ENCODE data around the gene ITGA3.
"Not testable (repeated sequence)": the region's sequence is repeated elsewhere in the genome, so short reads cannot be mapped to it uniquely, and the experiment has no call there.

ITGA3 gene

DNA sequence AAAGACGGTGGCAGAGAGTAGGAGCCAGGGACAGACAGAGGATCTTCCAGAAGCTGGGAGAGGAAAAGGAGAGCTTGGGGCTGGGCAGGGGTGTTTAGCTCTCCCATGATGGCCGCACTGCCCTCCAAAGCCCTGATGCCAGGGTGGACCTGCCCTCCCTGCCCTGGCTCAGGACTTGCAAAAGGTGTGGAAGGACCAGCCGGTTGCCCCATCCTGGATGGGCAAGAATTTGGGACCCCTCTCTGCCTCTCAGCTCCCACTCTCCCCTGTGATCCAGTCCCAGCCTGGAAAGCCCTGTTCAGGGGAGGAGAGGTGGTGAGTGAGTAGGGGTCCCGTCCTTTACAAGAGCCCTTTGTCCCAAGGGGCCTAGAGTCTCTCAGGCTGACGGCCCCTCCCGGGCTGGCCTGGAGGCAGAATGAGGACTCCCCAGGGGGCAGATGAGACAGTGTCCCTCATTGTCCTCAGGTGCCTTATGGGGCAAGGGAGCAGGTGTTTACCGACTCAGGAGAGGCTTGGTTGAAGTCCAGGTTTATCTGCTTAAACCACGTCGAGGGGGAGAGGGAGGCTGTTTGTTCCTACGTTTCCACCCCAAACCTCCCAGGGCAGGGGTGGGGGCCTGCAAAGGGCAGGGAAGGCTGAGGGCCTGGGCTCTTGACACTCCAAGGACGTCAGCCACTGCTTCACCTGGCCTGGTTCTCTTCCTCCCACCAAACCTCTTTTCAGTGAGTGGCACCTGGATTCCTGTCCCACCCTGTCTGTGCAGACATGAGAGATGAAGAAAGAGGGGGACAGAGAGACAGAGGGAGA is 19.3 kb upstream of the ITGA3 start:
- TF ChIP-seq EZH2 (IDR thresholded peaks at IDR 0.05; ENCODE audit: borderline replicate concordance, low read length) (no peak), CTCF (IDR thresholded peaks at IDR 0.05; ENCODE audit: low read length) (no peak)
- Histone ChIP-seq H4K20me1 (ENCODE audit: insufficient read depth, low read length) (no peaks in the 10 kb centered on the region), H3K9me2 (ENCODE audit: low read depth, low read length) (no peaks in the 10 kb centered on the region), H3K4me1 (ENCODE audit: insufficient read depth, low read length, severe bottlenecking) (no peaks in the 10 kb centered on the region), H3K4me3 (ENCODE audit: low read depth, low read length, poor library complexity, severe bottlenecking) (no peak overlapping the region), H3K36me3 (ENCODE audit: insufficient read depth, low read length) (no peaks in the 10 kb centered on the region), H3K9ac (ENCODE audit: low read length) (no peak overlapping the region), H2AFZ (ENCODE audit: low read length) (no peak overlapping the region), H3K4me2 (ENCODE audit: low read length) (no peak overlapping the region), H3K79me2 (ENCODE audit: insufficient read depth, low read length) (no peaks in the 10 kb centered on the region), H3K9me3 (ENCODE audit: low read length) (no peaks in the 10 kb centered on the region), H3K27ac (ENCODE audit: low read depth, low read length, poor library complexity, severe bottlenecking) (no peak overlapping the region), H3K27me3 (ENCODE audit: insufficient read depth, low read length) (no peaks in the 10 kb centered on the region; the same call in 1 of the 2 replicates), H3F3A (ENCODE audit: insufficient read depth, low read length) (no peaks in the 10 kb centered on the region)

DNA sequence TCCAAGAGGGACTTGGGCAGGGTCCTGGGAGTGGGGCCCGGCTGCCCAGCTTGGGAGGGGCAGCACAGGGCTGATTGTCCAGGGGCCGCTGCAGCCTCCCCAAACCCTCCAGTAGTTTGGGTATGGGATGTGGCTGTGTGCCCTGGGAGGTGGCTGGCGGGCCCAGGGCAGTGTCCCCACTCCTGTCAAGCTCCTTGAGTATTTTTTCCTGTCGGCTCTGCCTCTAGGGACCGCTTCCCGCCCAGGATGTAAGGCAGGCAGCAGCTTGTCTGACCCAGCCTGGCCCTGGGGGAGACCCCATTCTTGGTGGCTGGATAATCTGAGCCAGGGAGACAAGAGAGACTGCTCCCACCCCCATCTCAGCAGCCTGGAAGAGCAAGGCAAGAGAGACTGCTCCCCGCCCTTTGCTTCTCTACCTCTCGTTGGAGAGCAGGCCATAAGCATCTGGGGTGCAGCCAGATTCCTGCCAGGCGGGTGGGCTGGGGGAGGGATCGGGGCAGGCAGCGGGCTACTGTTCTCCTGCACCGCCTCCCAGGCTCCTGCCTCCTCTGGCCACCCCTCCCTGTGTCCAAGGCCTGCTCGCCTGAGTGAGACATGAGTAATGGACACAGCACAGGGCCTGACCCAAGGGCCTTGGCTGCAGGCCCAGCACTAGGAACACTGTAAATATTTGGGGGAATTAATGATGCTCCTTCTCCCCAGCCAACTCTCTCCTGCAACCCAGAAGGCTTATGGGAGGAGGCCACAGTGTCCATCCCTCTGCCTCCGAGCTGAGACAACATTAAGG is 18.4 kb upstream of the ITGA3 start:
- TF ChIP-seq CTCF (IDR thresholded peaks at IDR 0.05; ENCODE audit: low read length) (no peak), EZH2 (IDR thresholded peaks at IDR 0.05; ENCODE audit: borderline replicate concordance, low read length) (no peak)
- Histone ChIP-seq H2AFZ (ENCODE audit: low read length) (no peak overlapping the region), H3K4me1 (ENCODE audit: insufficient read depth, low read length, severe bottlenecking) (no peaks in the 10 kb centered on the region), H3K9ac (ENCODE audit: low read length) (no peak overlapping the region), H3F3A (ENCODE audit: insufficient read depth, low read length) (no peaks in the 10 kb centered on the region), H3K9me2 (ENCODE audit: low read depth, low read length) (no peaks in the 10 kb centered on the region), H3K79me2 (ENCODE audit: insufficient read depth, low read length) (no peaks in the 10 kb centered on the region), H3K36me3 (ENCODE audit: insufficient read depth, low read length) (no peaks in the 10 kb centered on the region), H3K27ac (ENCODE audit: low read depth, low read length, poor library complexity, severe bottlenecking) (no peak overlapping the region), H4K20me1 (ENCODE audit: insufficient read depth, low read length) (no peaks in the 10 kb centered on the region), H3K9me3 (ENCODE audit: low read length) (no peaks in the 10 kb centered on the region), H3K27me3 (ENCODE audit: insufficient read depth, low read length) (no peaks in the 10 kb centered on the region; the same call in 1 of the 2 replicates), H3K4me2 (ENCODE audit: low read length) (no peak overlapping the region), H3K4me3 (ENCODE audit: low read depth, low read length, poor library complexity, severe bottlenecking) (no peak overlapping the region)

DNA sequence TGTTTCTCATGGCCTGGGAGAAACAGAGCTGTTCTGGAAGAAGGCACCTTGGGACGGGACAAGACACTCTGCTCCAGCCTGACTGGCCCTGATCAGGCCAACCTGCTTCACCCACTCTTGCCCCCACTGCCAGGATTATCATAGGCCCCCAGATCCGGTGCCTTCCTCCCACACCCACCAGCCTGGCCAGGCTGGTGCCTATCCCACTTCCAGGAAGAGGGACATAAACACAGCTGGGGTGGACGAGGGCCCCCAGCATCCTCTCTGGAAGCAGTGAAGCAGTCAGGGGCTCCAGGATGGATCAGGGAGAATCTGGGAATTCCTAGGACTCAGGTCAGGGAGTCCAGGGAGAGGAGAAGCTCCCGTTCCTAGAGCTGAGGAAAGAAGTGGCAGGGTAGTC is 16.9 kb upstream of the ITGA3 start:
- no peaks in the 10 kb centered on the region; the same call in 1 of the 2 replicates for H3K27me3 ChIP-seq (ENCODE audit: insufficient read depth, low read length)
- no peaks in the 10 kb centered on the region for H3F3A ChIP-seq (ENCODE audit: insufficient read depth, low read length)
- no peaks in the 10 kb centered on the region for H3K9me3 ChIP-seq (ENCODE audit: low read length)
- H4K20me1 ChIP-seq (ENCODE audit: insufficient read depth, low read length) = no peaks in the 10 kb centered on the region
- no peaks in the 10 kb centered on the region for H3K36me3 ChIP-seq (ENCODE audit: insufficient read depth, low read length)
- TF ChIP-seq EZH2 (IDR thresholded peaks at IDR 0.05; ENCODE audit: borderline replicate concordance, low read length) = no peak
- H2AFZ ChIP-seq (ENCODE audit: low read length) = no peak overlapping the region
- H3K9ac ChIP-seq (ENCODE audit: low read length) = no peak overlapping the region
- H3K27ac ChIP-seq (ENCODE audit: low read depth, low read length, poor library complexity, severe bottlenecking) = no peak overlapping the region
- no peak overlapping the region for H3K4me2 ChIP-seq (ENCODE audit: low read length)
- no peaks in the 10 kb centered on the region for H3K4me1 ChIP-seq (ENCODE audit: insufficient read depth, low read length, severe bottlenecking)
- H3K79me2 ChIP-seq (ENCODE audit: insufficient read depth, low read length) = no peaks in the 10 kb centered on the region
- no peaks in the 10 kb centered on the region for H3K9me2 ChIP-seq (ENCODE audit: low read depth, low read length)
- H3K4me3 ChIP-seq (ENCODE audit: low read depth, low read length, poor library complexity, severe bottlenecking) = no peak overlapping the region

GRCh38 chr17:50040496-50040895 is 15.4 kb upstream of the ITGA3 start:
- not testable (repeated sequence) for H2AFZ ChIP-seq (ENCODE audit: low read length); H3K4me3 ChIP-seq (ENCODE audit: low read depth, low read length, poor library complexity, severe bottlenecking); H3F3A ChIP-seq (ENCODE audit: insufficient read depth, low read length); H3K4me1 ChIP-seq (ENCODE audit: insufficient read depth, low read length, severe bottlenecking); H3K4me2 ChIP-seq (ENCODE audit: low read length); H3K27ac ChIP-seq (ENCODE audit: low read depth, low read length, poor library complexity, severe bottlenecking); H3K27me3 ChIP-seq (ENCODE audit: insufficient read depth, low read length); H3K9me3 ChIP-seq (ENCODE audit: low read length); H3K36me3 ChIP-seq (ENCODE audit: insufficient read depth, low read length); H3K9ac ChIP-seq (ENCODE audit: low read length); H4K20me1 ChIP-seq (ENCODE audit: insufficient read depth, low read length); H3K79me2 ChIP-seq (ENCODE audit: insufficient read depth, low read length); H3K9me2 ChIP-seq (ENCODE audit: low read depth, low read length)
